Karpas-422 (cell line): ENCODE data around the gene POU2F3. TPM values are rescaled to one million over a fixed set of nuclear protein-coding genes. Genes with fewer than 3 reads are reported as not detected.

Source experiments
- DNase-seq: peaks from one replicate; pipeline ENCODE4 v3.0.0-alpha.2; 2015
- H2AFZ ChIP-seq: fragments of 200-600 bp; sonication (generic); 2 replicates; pipeline ENCODE4 v1.6.1; 2014; ENCODE audit warnings: antibody characterized with exemption, low read length, mixed read lengths
- H3K27ac ChIP-seq: fragments of 200-600 bp; sonication (generic); 2 replicates; pipeline ENCODE4 v1.5.1; 2014; ENCODE audit warnings: mild to moderate bottlenecking, low read length, moderate library complexity
- H3K27me3 ChIP-seq: fragments of 200-600 bp; sonication (generic); 2 replicates; pipeline ENCODE4 v1.6.1; 2014; ENCODE audit warnings: low read length, mixed read lengths
- H3K36me3 ChIP-seq: fragments of 200-600 bp; sonication (generic); 2 replicates; pipeline ENCODE4 v1.6.1; 2014; ENCODE audit warnings: low read length, mixed read lengths; ENCODE audit not compliant: insufficient read depth
- H3K4me1 ChIP-seq: fragments of 200-600 bp; sonication (generic); 2 replicates; pipeline ENCODE4 v1.6.1; 2014; ENCODE audit warnings: mild to moderate bottlenecking, low read length, mixed read lengths
- H3K4me2 ChIP-seq: fragments of 200-600 bp; sonication (generic); 2 replicates; pipeline ENCODE4 v1.6.1; 2014; ENCODE audit warnings: low read length, low read depth, mild to moderate bottlenecking; ENCODE audit not compliant: poor library complexity, severe bottlenecking
- H3K4me3 ChIP-seq: fragments of 200-600 bp; sonication (generic); 2 replicates; pipeline ENCODE4 v1.5.1; 2014; ENCODE audit warnings: mild to moderate bottlenecking, antibody characterized with exemption, low read length, mixed read lengths
- H3K79me2 ChIP-seq: fragments of 200-600 bp; sonication (generic); 2 replicates; pipeline ENCODE4 v1.6.1; 2014; ENCODE audit warnings: mild to moderate bottlenecking, low read length, mixed read lengths
- H3K9ac ChIP-seq: fragments of 200-600 bp; sonication (generic); 2 replicates; pipeline ENCODE4 v1.6.0; 2014; ENCODE audit warnings: low read length
- H3K9me2 ChIP-seq: fragments of 200-600 bp; sonication (generic), shearing (Covaris generic); replicated peaks from 2 replicates; pipeline ENCODE4 v1.6.0; 2014; ENCODE audit warnings: mild to moderate bottlenecking, low read length, moderate library complexity; ENCODE audit not compliant: insufficient read depth
- H3K9me3 ChIP-seq: fragments of 300-700, 200-600 bp; sonication (generic); 2 replicates; pipeline ENCODE4 v1.6.1; 2014; ENCODE audit warnings: low read length, mixed read lengths
- H4K20me1 ChIP-seq: fragments of 200-600 bp; sonication (generic); 2 replicates; pipeline ENCODE4 v1.6.1; 2014; ENCODE audit warnings: mild to moderate bottlenecking, antibody characterized with exemption, low read length, low read depth; ENCODE audit not compliant: insufficient read depth
- total RNA-seq: library from RNA; depleted of rRNA; stranded (reverse); fragments of >200 nt; shearing (Covaris generic); gene quantifications from 2 replicates; pipeline ENCODE4 v1.2.3, GENCODE V29; 2014; ENCODE audit warnings: low replicate concordance

The POU2F3 gene
- total RNA-seq, 1 experiment from 2014 or later: not detected

DNA sequence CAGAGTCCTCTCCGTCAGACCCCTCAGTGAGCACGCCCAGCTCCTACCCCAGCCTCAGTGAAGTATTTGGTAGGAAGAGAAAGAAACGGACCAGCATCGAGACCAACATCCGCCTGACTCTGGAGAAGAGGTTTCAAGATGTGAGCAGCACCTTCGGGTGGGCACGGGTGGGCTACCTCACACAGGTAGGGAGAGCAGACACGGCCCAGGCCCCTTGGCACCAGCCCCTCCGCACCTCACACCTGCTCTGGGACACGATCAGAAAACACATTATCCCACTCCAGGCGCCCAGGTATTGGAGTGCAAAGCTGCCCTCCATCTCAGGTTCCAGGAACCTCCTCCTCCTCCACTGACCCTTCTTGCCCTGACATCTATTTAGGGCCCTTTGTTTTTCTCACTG is 67.5 kb downstream of the POU2F3 start:
- no peak overlapping the region for H3K27ac ChIP-seq
- no peak overlapping the region for H3K9ac ChIP-seq
- H3K4me3 ChIP-seq: no peak overlapping the region
- H2AFZ ChIP-seq: no peak overlapping the region
- no peaks in the 10 kb centered on the region for H3K9me3 ChIP-seq
- H3K36me3 ChIP-seq: no peaks in the 10 kb centered on the region
- no peaks in the 10 kb centered on the region for H3K9me2 ChIP-seq
- no peaks in the 10 kb centered on the region for H3K4me1 ChIP-seq
- no peaks in the 10 kb centered on the region for H3K79me2 ChIP-seq
- no peak for DNase-seq
- H3K4me2 ChIP-seq: no peak overlapping the region
- no peaks in the 10 kb centered on the region for H4K20me1 ChIP-seq
- no peaks in the 10 kb centered on the region for H3K27me3 ChIP-seq

DNA sequence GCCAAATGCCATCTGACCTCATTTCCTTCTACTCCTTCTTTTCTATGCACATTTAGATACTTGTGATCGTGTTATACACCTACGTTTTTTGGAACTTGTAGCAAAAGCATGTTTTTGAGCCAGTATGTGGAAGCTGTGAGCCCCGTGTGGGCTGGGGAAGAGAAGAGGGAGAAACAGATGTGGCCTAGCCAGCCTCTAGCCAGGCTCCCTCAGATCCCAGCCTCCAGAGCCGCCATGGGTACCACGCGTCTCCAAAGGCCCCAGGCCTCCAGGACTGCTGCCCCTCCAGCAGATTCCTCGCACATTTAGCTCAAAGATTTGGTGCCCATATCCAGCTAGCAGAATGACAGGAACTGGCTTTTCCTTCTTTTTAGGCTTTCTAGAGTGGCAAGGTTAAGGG is 68.1 kb downstream of the POU2F3 start:
- Histone ChIP-seq H3K9me2 (no peaks in the 10 kb centered on the region), H3K4me3 (no peak overlapping the region), H4K20me1 (no peaks in the 10 kb centered on the region), H3K4me1 (no peaks in the 10 kb centered on the region), H3K4me2 (no peak overlapping the region), H3K79me2 (no peaks in the 10 kb centered on the region), H2AFZ (no peak overlapping the region), H3K27me3 (no peaks in the 10 kb centered on the region), H3K9me3 (no peaks in the 10 kb centered on the region), H3K27ac (no peak overlapping the region), H3K9ac (no peak overlapping the region), H3K36me3 (no peaks in the 10 kb centered on the region)
- DNase-seq: no peak

DNA sequence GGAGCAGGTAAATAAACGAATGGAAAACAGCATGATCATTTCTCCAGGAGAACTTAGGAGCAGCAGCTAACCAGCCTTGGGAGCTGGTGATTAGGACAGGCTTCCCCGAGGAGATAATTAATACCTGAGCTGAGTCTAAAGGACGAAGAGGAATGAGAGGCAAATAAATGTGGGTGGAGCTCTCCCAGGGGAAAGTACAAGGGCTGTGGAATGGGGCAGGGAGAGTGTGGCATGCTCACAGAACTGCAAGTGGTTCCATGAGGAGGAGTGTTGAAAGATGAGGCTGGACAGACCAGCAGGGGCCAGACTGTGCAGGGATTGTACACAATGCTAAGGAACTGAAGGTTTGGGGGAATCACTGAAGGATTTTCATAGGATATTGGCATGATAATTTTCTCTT is 70.9 kb downstream of the POU2F3 start:
- Histone ChIP-seq H2AFZ (no peak overlapping the region), H4K20me1 (no peaks in the 10 kb centered on the region), H3K9ac (no peak overlapping the region), H3K4me2 (no peak overlapping the region), H3K4me1 (no peaks in the 10 kb centered on the region), H3K9me3 (no peaks in the 10 kb centered on the region), H3K27me3 (no peaks in the 10 kb centered on the region), H3K4me3 (no peak overlapping the region), H3K27ac (no peak overlapping the region), H3K9me2 (no peaks in the 10 kb centered on the region), H3K36me3 (no peaks in the 10 kb centered on the region), H3K79me2 (no peaks in the 10 kb centered on the region)
- DNase-seq: no peak

DNA sequence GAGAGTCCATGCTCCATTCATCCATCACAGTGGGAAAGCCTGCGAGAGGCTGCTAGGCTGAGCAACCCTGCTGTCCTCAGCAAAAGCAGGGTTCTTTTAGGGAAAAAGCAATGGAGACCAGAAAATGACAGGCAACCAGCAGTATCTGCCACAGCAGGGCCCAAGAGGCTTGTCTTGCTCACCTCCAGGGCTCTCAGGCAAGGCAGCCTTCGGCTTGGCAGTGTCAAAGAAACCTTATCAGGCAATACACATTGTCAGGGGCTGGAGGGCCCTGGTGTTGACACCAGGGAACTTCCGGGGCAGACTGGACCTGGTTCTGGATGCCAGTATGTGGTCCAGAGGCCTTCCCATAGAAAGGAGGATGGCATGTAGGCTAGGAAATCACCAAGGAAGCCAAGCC is 74.9 kb downstream of the POU2F3 start:
- Histone ChIP-seq H3K27me3 (no peaks in the 10 kb centered on the region), H3K4me1 (no peaks in the 10 kb centered on the region; the same call in 1 of the 2 replicates), H3K9me2 (no peaks in the 10 kb centered on the region), H3K36me3 (no peaks in the 10 kb centered on the region), H3K27ac (no peak overlapping the region), H3K4me2 (no peak overlapping the region), H3K9ac (no peak overlapping the region), H3K9me3 (no peaks in the 10 kb centered on the region), H4K20me1 (no peaks in the 10 kb centered on the region), H3K4me3 (no peak overlapping the region), H2AFZ (no peak overlapping the region), H3K79me2 (no peaks in the 10 kb centered on the region)
- DNase-seq: no peak

DNA sequence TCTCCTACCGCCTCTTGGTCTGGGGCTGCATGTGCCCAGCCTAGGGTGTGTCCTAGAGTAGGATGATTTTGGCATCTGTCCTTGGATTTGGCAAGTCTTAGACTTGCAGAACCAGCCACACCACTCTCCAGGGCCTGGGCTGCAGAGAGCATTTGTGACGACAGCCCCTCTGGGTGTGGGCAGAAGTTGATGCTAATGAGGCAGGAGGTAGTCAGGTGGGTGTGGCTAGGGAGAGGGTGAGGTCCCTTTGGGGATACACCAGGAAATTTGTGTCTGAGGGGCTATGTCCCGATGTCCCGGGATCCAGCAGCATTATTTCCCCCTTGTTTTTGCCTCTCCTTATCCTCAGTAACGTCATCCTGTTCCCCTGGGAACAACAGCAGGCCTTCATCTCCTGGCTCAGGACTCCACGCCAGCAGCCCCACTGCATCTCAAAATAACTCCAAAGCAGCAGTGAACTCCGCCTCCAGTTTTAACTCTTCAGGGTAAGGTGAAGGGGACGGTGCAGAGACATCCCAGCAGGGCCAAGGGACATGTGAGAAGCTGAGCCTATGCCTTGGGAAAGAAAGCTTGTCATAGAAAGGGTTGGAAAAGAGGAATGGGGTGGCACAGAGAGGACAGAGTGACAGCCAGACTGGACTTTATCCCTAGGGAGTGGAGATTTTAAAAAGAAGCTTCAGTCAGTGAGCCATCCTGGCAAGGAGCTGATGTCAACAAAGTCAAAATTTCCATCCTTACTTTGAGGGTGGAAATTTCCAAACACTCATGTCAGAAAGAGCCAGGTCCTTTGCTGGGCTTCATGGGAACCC is 77.1 kb downstream of the POU2F3 start:
- Histone ChIP-seq H3K79me2 (no peaks in the 10 kb centered on the region), H3K9ac (no peak overlapping the region), H3K27me3 (no peaks in the 10 kb centered on the region), H3K36me3 (no peaks in the 10 kb centered on the region), H3K27ac (no peak overlapping the region), H3K4me3 (no peak overlapping the region), H4K20me1 (no peaks in the 10 kb centered on the region), H3K9me2 (no peaks in the 10 kb centered on the region), H3K4me1 (no peaks in the 10 kb centered on the region; the same call in 1 of the 2 replicates), H3K4me2 (no peak overlapping the region), H2AFZ (no peak overlapping the region), H3K9me3 (no peaks in the 10 kb centered on the region)
- DNase-seq: no peak

DNA sequence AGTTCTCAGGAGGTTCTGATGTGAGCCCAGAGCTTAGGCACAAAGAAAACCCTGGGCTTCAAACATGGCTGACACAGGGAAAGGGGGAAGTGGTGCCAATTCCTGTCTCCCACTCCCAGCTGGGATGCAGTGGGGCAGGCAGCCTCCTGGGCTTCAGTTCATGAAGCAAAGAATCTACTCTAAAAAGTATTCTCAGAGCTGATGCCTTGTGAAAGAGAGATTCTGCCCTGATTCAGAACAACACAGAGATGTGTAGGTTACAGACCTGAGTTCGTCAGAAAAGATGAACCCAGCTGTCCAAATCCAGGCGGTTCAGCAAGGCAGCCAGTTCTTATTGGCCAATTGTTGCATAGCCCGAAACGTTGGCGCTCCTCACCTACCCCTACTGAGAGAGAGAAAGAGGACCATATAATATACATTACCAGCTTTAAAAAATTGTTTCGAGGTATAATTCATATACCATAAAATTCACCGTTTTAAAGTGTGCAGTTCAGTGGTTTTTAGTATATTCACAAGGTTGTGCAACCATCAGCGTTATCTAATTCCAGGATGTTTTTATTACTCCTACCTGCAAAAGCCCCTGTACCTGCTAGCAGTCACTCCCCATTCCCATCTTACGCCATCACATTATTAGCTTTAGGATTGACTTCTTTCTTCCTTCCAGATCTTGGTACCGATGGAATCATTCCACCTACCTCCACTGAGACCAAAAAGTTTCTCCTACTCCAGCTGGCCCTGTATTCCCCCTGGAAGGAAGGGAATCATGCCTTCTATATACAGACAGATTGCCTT is 77.9 kb downstream of the POU2F3 start:
- no peak overlapping the region for H3K27ac ChIP-seq
- no peaks in the 10 kb centered on the region for H4K20me1 ChIP-seq
- H2AFZ ChIP-seq: no peak overlapping the region
- no peaks in the 10 kb centered on the region for H3K27me3 ChIP-seq
- DNase-seq: no peak
- no peak overlapping the region for H3K4me2 ChIP-seq
- no peaks in the 10 kb centered on the region for H3K79me2 ChIP-seq
- H3K4me3 ChIP-seq: no peak overlapping the region
- no peaks in the 10 kb centered on the region; the same call in 1 of the 2 replicates for H3K4me1 ChIP-seq
- no peaks in the 10 kb centered on the region for H3K9me2 ChIP-seq
- H3K9me3 ChIP-seq: no peaks in the 10 kb centered on the region
- no peak overlapping the region for H3K9ac ChIP-seq
- no peaks in the 10 kb centered on the region for H3K36me3 ChIP-seq

DNA sequence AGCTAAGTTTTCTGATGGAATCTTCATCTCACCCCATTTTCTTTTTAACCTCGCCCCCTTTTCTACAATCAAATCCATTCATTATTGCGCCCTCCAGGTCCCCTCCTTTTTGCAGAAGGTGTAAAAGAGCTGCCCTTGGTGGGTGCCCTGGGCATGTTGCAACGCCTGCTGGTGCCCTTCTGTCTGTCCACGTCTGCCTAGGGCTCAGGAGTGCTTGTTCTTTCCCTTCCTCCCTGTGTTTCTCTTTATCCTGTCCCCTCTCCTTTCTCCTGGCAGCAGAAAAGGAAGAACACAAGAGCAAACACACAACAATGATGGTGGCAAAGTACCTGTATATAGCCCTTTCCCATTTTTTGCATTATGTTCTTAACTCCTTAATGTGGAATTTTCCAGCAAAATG is 79.0 kb downstream of the POU2F3 start:
- Histone ChIP-seq H2AFZ (no peak overlapping the region), H3K4me2 (no peak overlapping the region), H3K9ac (no peak overlapping the region), H3K36me3 (no peaks in the 10 kb centered on the region), H3K9me2 (no peaks in the 10 kb centered on the region), H3K9me3 (no peaks in the 10 kb centered on the region), H3K27me3 (no peaks in the 10 kb centered on the region), H3K27ac (no peak overlapping the region), H3K79me2 (no peaks in the 10 kb centered on the region), H3K4me3 (no peak overlapping the region), H3K4me1 (no peaks in the 10 kb centered on the region; the same call in 1 of the 2 replicates), H4K20me1 (no peaks in the 10 kb centered on the region)
- no peak for DNase-seq
